G401 (cell line): Measurements from ENCODE around the gene PDE8B. TPM values are rescaled to one million over a fixed set of nuclear protein-coding genes. Genes with fewer than 3 reads are reported as not detected.
"Not testable (repeated sequence)": the region's sequence is repeated elsewhere in the genome, so short reads cannot be mapped to it uniquely, and the experiment has no call there.

Source experiments
- DNase-seq: peaks from one replicate; pipeline ENCODE4 v3.0.0-alpha.2; 2015; ENCODE audit warnings: low spot score
- in situ Hi-C: cut with HindIII; loops from 2 replicates; pipeline ENCODE4 v1.10.0; 2016; ENCODE audit warnings: low sequenced_read_pairs, mixed read lengths
- total RNA-seq: library from RNA; depleted of rRNA; stranded (reverse); fragments of >200 nt; shearing (Covaris generic); gene quantifications from 2 replicates; pipeline ENCODE4 v1.2.3, GENCODE V29; 2014; rRNA removed

PDE8B gene
- total RNA-seq, 1 experiment from 2014 or later: 5.6 TPM

- in situ Hi-C loops: no loop called here
- peak; percentile 52 for DNase-seq
Observed at GRCh38 chr5:77449277-77449676, 238.8 kb downstream of the PDE8B start.

- in situ Hi-C loops: no loop called here
- DNase-seq: no peak
Observed at GRCh38 chr5:77449981-77450380, 239.5 kb downstream of the PDE8B start.

- DNase-seq: no peak
- in situ Hi-C loops: no loop called here
Observed at GRCh38 chr5:77452351-77452750, 241.9 kb downstream of the PDE8B start.

GRCh38 chr5:77454123-77454522 is 243.6 kb downstream of the PDE8B start:
- no peak for DNase-seq
- in situ Hi-C loops: no loop called here

GRCh38 chr5:77461287-77461686 is 250.8 kb downstream of the PDE8B start:
- in situ Hi-C loops: no loop called here
- no peak for DNase-seq

GRCh38 chr5:77463905-77464304 is 253.4 kb downstream of the PDE8B start:
- DNase-seq: no peak
- in situ Hi-C loops: no loop called here

GRCh38 chr5:77468875-77469274 is 258.4 kb downstream of the PDE8B start:
- in situ Hi-C loops, DNase-seq: not testable (repeated sequence)

- in situ Hi-C loops, DNase-seq: not testable (repeated sequence)
Observed at GRCh38 chr5:77475041-77475440, 264.6 kb downstream of the PDE8B start.

Other genes starting within 250 kb of the PDE8B start
- gene AGGF1, start 180.3 kb upstream of the PDE8B start, total RNA-seq: 17.5 and 22.8 TPM in 2 replicates
- gene ZBED3, start 123.4 kb upstream of the PDE8B start, total RNA-seq: 3.0 and 10.9 TPM in 2 replicates